ENCODE data around the gene KRT72.

The KRT72 gene

GRCh38 chr12:52584156-52584682 lies 17.0 kb downstream of the KRT72 start:
- TF ChIP-seq POLR2A (IDR thresholded peaks at IDR 0.05; ENCODE audit: low read length): no peak
- DNase-seq: no peak

GRCh38 chr12:52582971-52583456 lies 18.2 kb downstream of the KRT72 start:
- DNase-seq: peak; percentile 69 to 86
- no peak for TF ChIP-seq GATA1 (IDR thresholded peaks at IDR 0.05; ENCODE audit: low read depth, low read length)
- no peak for TF ChIP-seq POLR2A (IDR thresholded peaks at IDR 0.05; ENCODE audit: low read length)

- TF ChIP-seq GATA1 (IDR thresholded peaks at IDR 0.05; ENCODE audit: low read depth, low read length) (no peak), POLR2A (IDR thresholded peaks at IDR 0.05; ENCODE audit: low read length) (no peak)
- no peak for DNase-seq
Measured at GRCh38 chr12:52582486-52582885, 18.8 kb downstream of the KRT72 start.

GRCh38 chr12:52581481-52581880 lies 19.8 kb downstream of the KRT72 start:
- no peak for DNase-seq
- no peak for TF ChIP-seq GATA1 (IDR thresholded peaks at IDR 0.05; ENCODE audit: low read depth, low read length)

DNA sequence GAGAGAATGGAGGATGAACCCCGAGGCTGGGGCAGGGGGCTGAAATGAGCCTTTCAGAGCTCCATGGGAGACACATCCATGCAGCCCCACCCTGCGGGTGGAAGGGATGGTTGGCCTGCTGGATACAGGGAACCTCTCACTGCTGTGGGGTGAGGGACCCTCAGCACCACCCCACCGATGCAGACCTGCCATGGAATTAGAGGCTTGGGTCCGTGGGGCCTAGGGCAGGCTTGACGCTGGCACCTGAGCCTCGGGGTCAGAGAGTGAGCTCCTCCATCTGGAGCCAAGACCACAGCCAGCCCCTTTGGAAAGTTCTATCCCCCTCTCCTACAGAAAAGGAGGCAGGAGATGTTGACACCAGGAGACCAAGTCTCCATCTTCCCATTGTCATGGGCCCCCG lies 20.2 kb downstream of the KRT72 start:
- TF ChIP-seq POLR2A (IDR thresholded peaks at IDR 0.05; ENCODE audit: low read length) (no peak), GATA1 (IDR thresholded peaks at IDR 0.05; ENCODE audit: low read depth, low read length) (no peak)
- DNase-seq: no peak

- TF ChIP-seq POLR2A (IDR thresholded peaks at IDR 0.05; ENCODE audit: low read length) (no peak), GATA1 (IDR thresholded peaks at IDR 0.05; ENCODE audit: low read depth, low read length) (no peak)
- no peak for DNase-seq
Measured at GRCh38 chr12:52580496-52580895, 20.8 kb downstream of the KRT72 start.

DNA sequence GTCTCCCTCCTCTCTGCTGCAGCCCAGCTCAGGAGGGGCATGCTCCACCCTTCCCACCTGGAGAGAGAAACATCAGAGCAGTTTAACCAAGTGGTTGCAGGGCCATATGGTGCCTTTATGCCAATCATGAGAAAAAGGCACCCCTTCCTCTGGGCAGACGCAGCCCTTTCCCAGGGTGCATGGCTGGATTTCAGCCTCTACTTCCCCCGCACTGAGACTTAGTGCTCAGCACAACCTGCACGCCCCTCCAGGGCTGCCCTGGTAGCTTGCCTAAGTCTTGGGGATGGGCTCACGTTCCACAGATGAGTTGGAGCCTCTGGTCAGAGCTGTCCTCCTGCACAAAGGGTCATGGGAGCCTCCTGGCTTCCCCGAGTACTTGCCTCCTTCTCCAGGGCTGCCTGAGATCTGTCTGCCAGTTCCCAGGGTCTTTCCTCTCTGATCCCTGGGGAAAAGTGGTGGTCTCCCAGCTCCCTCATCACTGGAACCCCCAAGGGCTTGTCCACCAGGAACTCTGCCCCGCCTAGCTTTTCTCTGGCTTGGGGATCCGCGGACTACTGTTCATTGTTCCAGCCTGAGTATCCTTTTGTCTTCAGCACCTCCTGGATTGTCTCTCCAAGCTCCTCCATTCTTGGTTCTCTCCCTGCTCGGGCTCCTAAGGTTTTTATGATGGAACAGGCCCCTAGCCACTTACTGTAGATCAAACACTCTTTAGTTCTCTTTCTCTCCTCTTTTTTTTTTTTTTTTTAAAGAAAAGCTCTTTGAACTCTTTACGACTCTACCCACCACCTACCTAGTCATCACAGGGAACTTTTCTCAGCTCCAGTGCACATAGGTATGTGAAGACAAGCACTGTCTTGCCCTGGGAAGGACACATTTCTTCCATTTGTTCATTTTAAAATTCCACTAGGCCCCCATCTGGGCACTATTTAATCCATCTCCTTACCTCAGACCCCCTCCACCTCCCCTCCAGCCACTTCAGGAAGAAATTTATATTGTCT lies 21.5 kb downstream of the KRT72 start:
- no peak for TF ChIP-seq GATA1 (IDR thresholded peaks at IDR 0.05; ENCODE audit: low read depth, low read length)
- no peak for TF ChIP-seq POLR2A (IDR thresholded peaks at IDR 0.05; ENCODE audit: low read length)
- DNase-seq: no peak

- no peak for DNase-seq
Measured at GRCh38 chr12:52578469-52578868, 22.8 kb downstream of the KRT72 start.

GRCh38 chr12:52577316-52577715 lies 23.9 kb downstream of the KRT72 start:
- no peak for DNase-seq
- TF ChIP-seq POLR2A (IDR thresholded peaks at IDR 0.05; ENCODE audit: low read length): no peak
- no peak for TF ChIP-seq GATA1 (IDR thresholded peaks at IDR 0.05; ENCODE audit: low read depth, low read length)

More at GRCh38 chr12:52578469-52578868, 22.8 kb downstream of the KRT72 start:
- TF ChIP-seq POLR2A (IDR thresholded peaks at IDR 0.05; ENCODE audit: low read length): no peak
- TF ChIP-seq GATA1 (IDR thresholded peaks at IDR 0.05; ENCODE audit: low read depth, low read length): no peak

- DNase-seq: no peak
- TF ChIP-seq POLR2A (IDR thresholded peaks at IDR 0.05; ENCODE audit: low read length): no peak
- TF ChIP-seq GATA1 (IDR thresholded peaks at IDR 0.05; ENCODE audit: low read depth, low read length): no peak
Measured at GRCh38 chr12:52575948-52576347, 25.3 kb downstream of the KRT72 start.

GRCh38 chr12:52575256-52575655 lies 26.0 kb downstream of the KRT72 start:
- TF ChIP-seq POLR2A (IDR thresholded peaks at IDR 0.05; ENCODE audit: low read length) (no peak), GATA1 (IDR thresholded peaks at IDR 0.05; ENCODE audit: low read depth, low read length) (no peak)
- no peak for DNase-seq

GRCh38 chr12:52573743-52574142 lies 27.5 kb downstream of the KRT72 start, which contains the start of gene KRT74:
Gene KRT74, minus strand, starts transcription at chr12:52573843. Its CDS starts 66 bp downstream, at chr12:52573777.
- no peak for DNase-seq

DNA sequence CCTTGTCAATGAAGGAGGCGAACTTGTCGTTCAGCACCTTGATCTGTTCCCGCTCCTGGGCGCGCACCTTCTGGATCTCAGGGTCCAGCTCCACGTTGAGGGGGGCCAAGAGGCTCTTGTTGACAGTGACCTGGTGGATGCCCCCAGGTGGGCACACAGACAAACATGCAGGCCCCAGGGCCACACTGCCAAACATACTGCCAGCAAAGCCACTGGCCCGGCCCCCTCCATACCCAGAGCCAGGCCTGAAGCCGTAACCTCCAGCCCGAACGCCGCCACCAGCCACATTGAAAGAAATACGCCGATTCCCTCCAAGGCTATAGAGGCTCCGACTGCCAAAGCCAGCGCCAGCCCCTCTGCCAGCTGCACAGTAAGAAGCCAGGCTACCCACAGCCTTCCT lies 28.0 kb downstream of the KRT72 start:
- TF ChIP-seq POLR2A (IDR thresholded peaks at IDR 0.05; ENCODE audit: low read length) (no peak), GATA1 (IDR thresholded peaks at IDR 0.05; ENCODE audit: low read depth, low read length) (no peak)
- DNase-seq: no peak

More at GRCh38 chr12:52573743-52574142, 27.5 kb downstream of the KRT72 start, which contains the start of gene KRT74:
- TF ChIP-seq GATA1 (IDR thresholded peaks at IDR 0.05; ENCODE audit: low read depth, low read length) (no peak), POLR2A (IDR thresholded peaks at IDR 0.05; ENCODE audit: low read length) (no peak)

DNA sequence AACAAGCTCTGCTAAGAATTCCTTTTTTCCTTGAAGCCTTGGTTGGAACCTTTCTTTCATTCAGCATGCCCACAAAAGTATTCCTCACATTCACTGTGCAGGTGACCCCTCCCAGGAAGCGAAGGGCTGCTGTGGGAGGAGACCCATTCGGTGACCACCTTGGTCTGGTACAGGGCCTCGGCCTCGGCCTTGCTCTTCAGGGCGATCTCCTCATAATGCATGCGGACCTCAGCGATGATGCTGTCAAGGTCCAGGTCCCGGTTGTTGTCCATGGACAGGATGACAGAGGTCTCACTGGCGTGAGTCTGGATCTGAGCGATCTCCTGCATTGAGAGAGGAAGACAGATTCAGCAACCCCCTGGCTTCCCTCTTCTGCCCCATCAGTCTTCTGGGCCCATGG lies 30.8 kb downstream of the KRT72 start:
- no peak for DNase-seq

More for the DNA sequence above, 30.8 kb downstream of the KRT72 start:
- TF ChIP-seq POLR2A (IDR thresholded peaks at IDR 0.05; ENCODE audit: low read length) (no peak), GATA1 (IDR thresholded peaks at IDR 0.05; ENCODE audit: low read depth, low read length) (no peak)
